A549 (cell line): ENCODE data around the gene HOXA5. TPM values are rescaled to one million over a fixed set of nuclear protein-coding genes. Genes with fewer than 3 reads are reported as not detected.

Source experiments
- polyA plus RNA-seq, 4 experiments: library from polyadenylated mRNA; depleted of rRNA in 3 of 4; stranded (reverse); fragments of >200 nt; fragmentation: RNase III in 1 of 4; extraction: RNeasy Plus Mini Kit Qiagen cat#74134 plus additional on column Dnase treatment in 1 of 4; gene quantifications; 2 replicates in 3 of 4; 3 replicates in 1 of 4; pipeline ENCODE4 v1.2.3, GENCODE V29; 2011 to 2017
- small RNA-seq, 6 experiments: library from RNA; depleted of rRNA; stranded (forward); fragments of <200 nt; gene quantifications; one replicate each; pipeline ENCODE3, GENCODE V24; 2012

Gene HOXA5
- polyA plus RNA-seq, 2 of the 4 experiments (the other 2 are of a cell fraction), result 4.0 to 6.5 TPM

Small RNA genes within 50 kb of the gene (small RNA-seq; reads per million reads assigned to genes)
- gene AC004080.5 (0 reads per million in 6 experiments), gene RF01977 (0 reads per million in 6 experiments), gene RF02140 (0 reads per million in 6 experiments), gene RF02141 (0 reads per million in 6 experiments)

Other genes with a start within 250 kb of the HOXA5 start
- gene HOXA1, start 47.7 kb downstream of the HOXA5 start, polyA plus RNA-seq (2011; rRNA removed), result 4.8 and 5.0 TPM in 2 replicates
- 2.6 to 3.0 TPM (median 2.8 TPM) in 3 replicates for gene HOXA1, start 47.7 kb downstream of the HOXA5 start, polyA plus RNA-seq (2017; fragmentation: RNase III; extraction: RNeasy Plus Mini Kit Qiagen cat#74134 plus additional on column Dnase treatment)
- 2.1 and 2.4 TPM in 2 replicates for gene HOXA2, start 41.0 kb downstream of the HOXA5 start, polyA plus RNA-seq (2011; rRNA removed)
- gene HOXA2, start 41.0 kb downstream of the HOXA5 start, polyA plus RNA-seq (2017; fragmentation: RNase III; extraction: RNeasy Plus Mini Kit Qiagen cat#74134 plus additional on column Dnase treatment), result 1.3 to 1.5 TPM (median 1.4 TPM) in 3 replicates
- gene HOXA4, start 12.9 kb downstream of the HOXA5 start, polyA plus RNA-seq (2011; rRNA removed), result 2.6 and 2.8 TPM in 2 replicates
- gene HOXA4, start 12.9 kb downstream of the HOXA5 start, polyA plus RNA-seq (2017; fragmentation: RNase III; extraction: RNeasy Plus Mini Kit Qiagen cat#74134 plus additional on column Dnase treatment), result 2.1 to 3.0 TPM (median 2.3 TPM) in 3 replicates
- gene HOXA6, start 4.1 kb upstream of the HOXA5 start, polyA plus RNA-seq (2011; rRNA removed), result 0.78 and 0.90 TPM in 2 replicates
- 1.6 to 2.2 TPM (median 2.1 TPM) in 3 replicates for gene HOXA6, start 4.1 kb upstream of the HOXA5 start, polyA plus RNA-seq (2017; fragmentation: RNase III; extraction: RNeasy Plus Mini Kit Qiagen cat#74134 plus additional on column Dnase treatment)
- gene HOXA3, start 8.9 kb upstream of the HOXA5 start, polyA plus RNA-seq (2011; rRNA removed), result 3.3 TPM in 2 replicates
- gene HOXA3, start 8.9 kb upstream of the HOXA5 start, polyA plus RNA-seq (2017; fragmentation: RNase III; extraction: RNeasy Plus Mini Kit Qiagen cat#74134 plus additional on column Dnase treatment), result 5.8 to 11.4 TPM (median 8.7 TPM) in 3 replicates
- 3.3 and 4.1 TPM in 2 replicates for gene HOXA7, start 13.0 kb upstream of the HOXA5 start, polyA plus RNA-seq (2011; rRNA removed)
- gene HOXA7, start 13.0 kb upstream of the HOXA5 start, polyA plus RNA-seq (2017; fragmentation: RNase III; extraction: RNeasy Plus Mini Kit Qiagen cat#74134 plus additional on column Dnase treatment), result 3.7 to 4.8 TPM (median 4.5 TPM) in 3 replicates
- gene HOXA9, start 21.9 kb upstream of the HOXA5 start, polyA plus RNA-seq (2011; rRNA removed), result 1.1 and 1.4 TPM in 2 replicates
- gene HOXA9, start 21.9 kb upstream of the HOXA5 start, polyA plus RNA-seq (2017; fragmentation: RNase III; extraction: RNeasy Plus Mini Kit Qiagen cat#74134 plus additional on column Dnase treatment), result 1.1 to 1.4 TPM (median 1.3 TPM) in 3 replicates
- gene HOXA10, start 30.6 kb upstream of the HOXA5 start, polyA plus RNA-seq (2011; rRNA removed), result 5.7 and 7.7 TPM in 2 replicates
- gene HOXA10, start 30.6 kb upstream of the HOXA5 start, polyA plus RNA-seq (2017; fragmentation: RNase III; extraction: RNeasy Plus Mini Kit Qiagen cat#74134 plus additional on column Dnase treatment), result 5.0 to 5.7 TPM (median 5.2 TPM) in 3 replicates
- gene HOXA11, start 41.6 kb upstream of the HOXA5 start, polyA plus RNA-seq (2011; rRNA removed), result 0.68 and 0.69 TPM in 2 replicates
- gene HOXA11, start 41.6 kb upstream of the HOXA5 start, polyA plus RNA-seq (2017; fragmentation: RNase III; extraction: RNeasy Plus Mini Kit Qiagen cat#74134 plus additional on column Dnase treatment), result 0.59 to 0.84 TPM (median 0.61 TPM) in 3 replicates
- gene HOXA13, start 56.4 kb upstream of the HOXA5 start, polyA plus RNA-seq (2011; rRNA removed), result 2.2 TPM in 2 replicates
- 2.3 to 2.7 TPM (median 2.4 TPM) in 3 replicates for gene HOXA13, start 56.4 kb upstream of the HOXA5 start, polyA plus RNA-seq (2017; fragmentation: RNase III; extraction: RNeasy Plus Mini Kit Qiagen cat#74134 plus additional on column Dnase treatment)
- 0.05 and 0.07 TPM in 2 replicates for gene EVX1, start 99.1 kb upstream of the HOXA5 start, polyA plus RNA-seq (2011; rRNA removed)
- gene EVX1, start 99.1 kb upstream of the HOXA5 start, polyA plus RNA-seq (2017; fragmentation: RNase III; extraction: RNeasy Plus Mini Kit Qiagen cat#74134 plus additional on column Dnase treatment), result 0.08 to 0.09 TPM in 2 of 3 replicates, not detected in the other